ENCODE data around the gene EIF5.

The EIF5 gene

DNA sequence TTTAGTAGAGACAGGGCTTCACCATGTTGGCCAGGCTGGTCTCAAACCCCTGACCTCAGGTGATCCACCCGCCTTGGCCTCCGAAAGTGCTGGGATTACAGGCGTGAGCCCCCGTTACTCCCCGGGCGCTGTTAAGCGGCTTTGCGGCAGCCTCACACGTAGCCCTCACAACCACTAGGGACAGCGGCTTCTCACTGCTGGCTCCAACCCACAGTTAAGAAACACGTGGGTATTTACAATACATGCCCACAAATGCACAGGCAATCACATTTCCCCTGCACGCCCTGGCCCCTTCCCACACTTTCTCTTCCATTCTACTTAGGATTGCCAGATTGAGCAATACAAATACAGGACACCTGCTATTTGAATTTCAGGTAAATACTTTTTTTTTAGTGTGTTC, 37.0 kb upstream of the EIF5 start:
- Mint-ChIP-seq H3K36me3 (ENCODE audit: low read depth) (no peaks in the 10 kb centered on the region), H3K27ac (no peak overlapping the region), H3K4me1 (ENCODE audit: low read depth) (no peaks in the 10 kb centered on the region), H3K27me3 (peaks cover 15% of the 10 kb centered on the region), H3K9me3 (no peaks in the 10 kb centered on the region), H3K4me3 (no peak overlapping the region)
- intact Hi-C loops (cut with micrococcal nuclease): no loop called here

DNA sequence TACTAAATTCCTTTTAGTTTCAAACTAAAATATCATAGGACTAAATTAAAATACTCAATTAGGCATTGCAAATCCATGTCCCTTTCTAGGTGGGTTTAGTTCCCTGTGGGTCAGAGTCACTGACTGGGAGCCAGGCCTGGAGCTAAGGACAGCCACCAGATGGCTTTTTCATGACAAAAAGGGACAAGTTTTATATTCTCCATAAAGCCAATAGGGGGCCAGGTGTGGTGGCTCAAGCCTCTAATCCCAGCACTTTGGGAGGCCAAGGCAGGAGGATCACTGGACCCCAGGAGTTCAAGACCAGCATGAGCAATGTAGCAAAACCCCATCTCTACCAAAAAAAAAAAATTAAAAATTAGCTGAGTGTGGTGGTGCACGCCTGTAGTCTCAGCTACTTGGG, 35.4 kb upstream of the EIF5 start:
- peaks cover 6% of the 10 kb centered on the region for H3K27me3 Mint-ChIP-seq

DNA sequence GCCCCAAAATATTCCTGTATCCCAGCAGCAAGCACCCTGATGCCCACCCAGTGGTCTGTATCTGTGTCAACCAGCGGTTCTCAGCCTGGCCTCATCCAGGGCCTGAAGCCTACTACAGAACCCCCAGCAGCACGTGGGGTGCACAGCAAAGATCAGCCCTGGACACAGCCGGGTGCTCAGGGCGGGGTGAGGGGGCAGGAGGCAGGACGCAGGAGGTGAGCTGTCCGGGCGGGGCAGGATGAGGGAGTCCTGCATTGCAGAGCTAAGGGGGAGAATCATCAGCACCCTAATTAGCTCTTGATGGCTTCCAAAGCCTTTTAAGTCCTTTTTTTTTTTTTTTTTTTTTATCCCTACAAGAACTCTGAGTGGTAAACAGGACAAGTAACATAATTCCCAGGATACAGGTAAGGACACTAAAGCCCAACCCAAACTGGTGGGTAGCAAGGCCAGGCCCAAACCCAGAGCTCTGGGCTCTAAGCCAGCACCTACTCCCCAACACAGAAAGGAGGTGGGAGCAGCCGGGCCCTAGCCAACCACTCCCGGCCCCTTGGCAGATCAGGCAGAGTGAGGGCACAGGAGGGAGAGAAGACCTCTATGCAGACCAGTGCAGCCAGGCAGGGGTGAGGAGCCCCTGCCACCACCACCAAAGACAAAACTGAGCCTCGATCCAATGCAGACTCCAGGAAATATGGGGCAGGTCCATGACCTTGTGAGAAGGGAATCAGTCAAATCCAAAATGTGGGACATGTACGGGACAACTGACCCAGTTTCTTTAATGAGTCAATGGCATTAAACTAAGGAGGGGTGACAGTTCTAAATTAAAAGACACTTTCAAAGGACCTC, 32.3 kb upstream of the EIF5 start:
- no peak overlapping the region for H3K4me3 Mint-ChIP-seq

More for the DNA sequence above, 35.4 kb upstream of the EIF5 start:
- no peak overlapping the region for H3K4me3 Mint-ChIP-seq
- no peak overlapping the region for H3K27ac Mint-ChIP-seq
- H3K36me3 Mint-ChIP-seq (ENCODE audit: low read depth): no peaks in the 10 kb centered on the region
- H3K4me1 Mint-ChIP-seq (ENCODE audit: low read depth): peaks cover 8% of the 10 kb centered on the region
- intact Hi-C loops (cut with micrococcal nuclease): no loop called here
- H3K9me3 Mint-ChIP-seq: no peaks in the 10 kb centered on the region

DNA sequence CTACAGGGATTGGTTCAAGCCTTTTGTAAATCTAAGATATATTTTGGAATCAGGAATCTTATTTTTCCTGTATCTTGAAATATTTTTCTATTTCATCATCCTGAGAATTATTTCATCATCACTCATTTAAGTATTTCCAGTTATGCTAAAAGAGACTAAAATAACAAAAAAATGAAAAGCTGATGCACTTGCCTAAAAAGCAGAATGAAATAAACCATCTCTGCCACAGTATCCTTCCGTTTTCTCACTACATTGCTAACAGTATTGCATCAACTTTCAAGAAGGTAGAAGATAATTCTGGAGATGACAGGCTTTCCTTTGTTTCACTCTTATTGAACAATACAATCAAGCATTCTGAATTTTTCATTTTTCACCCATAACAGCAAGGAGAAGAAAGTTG, 31.1 kb upstream of the EIF5 start:
- intact Hi-C loops (cut with micrococcal nuclease): no loop called here
- Mint-ChIP-seq H3K9me3 (no peaks in the 10 kb centered on the region), H3K27me3 (peaks cover 1% of the 10 kb centered on the region), H3K36me3 (ENCODE audit: low read depth) (no peaks in the 10 kb centered on the region), H3K4me3 (no peak overlapping the region), H3K4me1 (ENCODE audit: low read depth) (peaks cover 10% of the 10 kb centered on the region), H3K27ac (no peak overlapping the region)

More for the DNA sequence above, 32.3 kb upstream of the EIF5 start:
- Mint-ChIP-seq H3K27ac (no peak overlapping the region), H3K36me3 (ENCODE audit: low read depth) (no peaks in the 10 kb centered on the region), H3K4me1 (ENCODE audit: low read depth) (peaks cover 10% of the 10 kb centered on the region), H3K9me3 (no peaks in the 10 kb centered on the region), H3K27me3 (no peaks in the 10 kb centered on the region)
- intact Hi-C loops (cut with micrococcal nuclease): no loop called here

DNA sequence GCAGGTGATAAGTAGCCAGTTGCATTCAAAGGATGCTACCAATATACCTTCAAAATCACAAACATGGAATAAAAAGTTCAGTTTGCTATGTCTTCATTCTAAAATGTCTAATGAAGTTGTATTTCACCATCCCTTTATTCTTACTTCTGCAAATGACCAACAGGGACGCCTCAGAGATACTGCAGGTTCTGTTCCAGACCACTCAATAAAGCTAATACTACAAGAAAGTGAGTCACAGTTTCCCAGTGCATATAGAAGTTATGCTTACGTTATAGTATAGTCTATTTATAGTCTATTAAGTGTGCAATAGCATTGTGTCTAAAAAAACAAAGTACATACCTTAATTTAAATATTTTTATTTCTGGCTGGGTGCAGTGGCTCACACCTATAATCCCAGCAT, 29.3 kb upstream of the EIF5 start:
- Mint-ChIP-seq H3K27me3 (peaks cover 2% of the 10 kb centered on the region), H3K4me1 (ENCODE audit: low read depth) (peaks cover 16% of the 10 kb centered on the region), H3K4me3 (no peak overlapping the region), H3K36me3 (ENCODE audit: low read depth) (no peaks in the 10 kb centered on the region), H3K27ac (no peak overlapping the region), H3K9me3 (no peaks in the 10 kb centered on the region)
- intact Hi-C loops (cut with micrococcal nuclease): no loop called here

DNA sequence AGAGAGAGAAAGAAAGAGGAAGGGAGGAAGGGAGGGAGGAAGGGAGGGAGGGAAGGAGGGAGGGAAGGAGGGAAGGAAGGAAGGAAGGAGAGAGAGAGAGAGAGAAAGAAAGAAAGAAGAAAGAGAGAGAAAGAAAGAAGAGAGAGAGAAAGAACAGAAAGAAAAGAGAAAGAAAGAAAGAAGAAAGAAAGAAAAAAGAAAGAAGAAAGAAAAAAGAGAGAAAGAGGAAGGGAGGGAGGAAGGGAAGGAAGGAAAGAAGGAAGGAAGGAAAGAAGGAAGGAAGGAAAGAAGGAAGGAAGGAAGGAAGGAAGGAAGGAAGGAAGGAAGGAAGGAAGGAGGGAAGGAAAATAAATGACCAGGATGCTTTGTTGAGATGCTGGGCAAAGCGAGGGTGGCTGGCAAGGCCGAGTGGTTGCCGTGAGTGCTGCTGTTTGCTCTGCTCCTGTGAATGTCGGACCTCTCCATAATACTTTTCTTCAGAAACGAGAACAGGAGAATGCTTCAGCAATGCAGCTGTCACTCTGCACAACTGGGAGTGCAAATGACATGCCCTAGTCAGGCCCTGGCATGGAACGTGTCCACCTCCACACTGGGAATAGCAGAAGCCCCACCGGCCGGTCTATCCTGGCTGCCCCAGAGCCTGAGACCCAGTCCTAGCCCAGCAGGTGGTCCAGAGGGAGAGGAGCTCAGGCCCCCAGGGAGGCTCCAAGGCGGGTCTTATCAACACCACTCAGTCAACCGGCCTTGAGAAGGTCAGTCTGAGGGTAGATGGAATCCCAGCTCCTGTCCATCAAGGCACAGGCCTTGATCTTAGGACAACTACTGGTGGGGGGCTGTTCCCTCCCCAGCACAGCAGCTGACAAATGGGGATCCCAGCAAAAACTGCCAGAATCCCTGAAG, 25.1 kb upstream of the EIF5 start:
- Mint-ChIP-seq H3K27me3 (peaks cover 2% of the 10 kb centered on the region), H3K36me3 (ENCODE audit: low read depth) (no peaks in the 10 kb centered on the region), H3K4me1 (ENCODE audit: low read depth) (peaks cover 6% of the 10 kb centered on the region), H3K9me3 (no peaks in the 10 kb centered on the region), H3K4me3 (no peak overlapping the region), H3K27ac (peak overlapping the region; percentile 62)
- intact Hi-C loops (cut with micrococcal nuclease): no loop called here

DNA sequence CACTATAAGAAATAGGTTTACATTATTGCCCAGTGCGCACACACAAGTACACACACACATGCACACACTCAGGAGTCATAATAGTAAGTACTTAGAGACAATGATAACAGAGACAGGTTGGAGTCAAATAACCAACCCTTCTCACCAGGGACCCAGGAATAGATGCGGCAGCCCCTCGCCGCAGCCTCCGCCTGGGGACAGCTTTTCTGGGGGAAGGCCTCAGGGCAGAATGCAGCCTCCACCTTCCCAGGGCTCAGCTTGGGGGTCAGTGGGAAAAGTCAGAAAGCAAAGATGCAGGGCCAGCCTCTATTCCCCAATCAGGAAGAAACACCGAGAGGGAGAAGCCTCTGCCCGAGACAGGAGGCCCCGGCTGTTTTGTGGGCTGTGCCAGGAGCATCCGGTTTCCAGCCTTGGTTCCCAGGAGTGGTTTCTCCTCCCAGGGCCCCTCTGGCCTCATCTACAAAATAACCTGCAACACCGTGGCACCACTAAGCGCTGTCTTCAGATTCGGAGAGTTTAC, 23.4 kb upstream of the EIF5 start:
- Mint-ChIP-seq H3K4me3 (no peak overlapping the region), H3K9me3 (no peaks in the 10 kb centered on the region), H3K4me1 (ENCODE audit: low read depth) (peaks cover 11% of the 10 kb centered on the region), H3K36me3 (ENCODE audit: low read depth) (no peaks in the 10 kb centered on the region), H3K27me3 (peaks cover 2% of the 10 kb centered on the region), H3K27ac (no peak overlapping the region)
- intact Hi-C loops (cut with micrococcal nuclease): no loop called here

DNA sequence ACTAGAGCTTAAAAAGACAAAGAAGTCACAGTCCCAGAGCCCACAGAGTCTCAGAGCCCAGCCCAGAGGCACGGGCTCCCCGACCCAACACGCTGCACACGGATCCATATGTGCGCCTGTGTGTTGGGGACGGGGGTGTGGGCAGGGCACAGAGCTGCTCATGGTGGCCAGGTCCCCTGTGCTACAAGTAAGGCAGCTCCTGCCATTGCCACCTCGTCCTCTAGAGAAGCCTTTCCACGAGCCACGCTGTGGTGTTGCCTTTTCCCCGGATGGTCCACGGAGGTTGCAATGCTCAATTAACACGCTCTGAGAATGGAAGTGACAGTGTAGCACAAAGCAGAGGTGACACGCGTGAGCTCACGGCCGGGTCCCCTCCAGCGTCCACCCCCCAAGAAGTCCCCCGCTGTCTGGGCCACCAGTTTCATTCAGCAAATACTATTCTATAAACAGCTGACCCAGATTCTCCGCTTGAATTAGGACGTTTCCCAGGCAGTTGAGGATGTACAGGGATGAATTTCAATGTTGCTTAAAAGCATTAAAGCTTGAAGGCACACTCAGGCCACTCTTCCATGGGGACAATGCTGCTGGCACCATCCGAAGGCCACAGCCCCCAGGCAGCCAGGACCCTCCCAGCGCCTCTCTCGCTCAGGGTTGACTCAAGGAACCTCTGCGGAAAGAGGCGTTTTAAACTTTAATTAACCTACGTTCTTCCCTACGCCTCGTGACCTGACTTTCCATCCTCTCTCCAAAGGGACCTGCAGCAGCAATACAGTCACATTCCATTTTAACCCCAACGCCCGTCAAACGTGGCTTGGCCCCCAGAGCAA, 22.7 kb upstream of the EIF5 start:
- Mint-ChIP-seq H3K4me3 (no peak overlapping the region), H3K27me3 (peaks cover 2% of the 10 kb centered on the region), H3K4me1 (ENCODE audit: low read depth) (peaks cover 19% of the 10 kb centered on the region), H3K36me3 (ENCODE audit: low read depth) (no peaks in the 10 kb centered on the region), H3K9me3 (no peaks in the 10 kb centered on the region), H3K27ac (no peak overlapping the region)
- intact Hi-C loops (cut with micrococcal nuclease): no loop called here

DNA sequence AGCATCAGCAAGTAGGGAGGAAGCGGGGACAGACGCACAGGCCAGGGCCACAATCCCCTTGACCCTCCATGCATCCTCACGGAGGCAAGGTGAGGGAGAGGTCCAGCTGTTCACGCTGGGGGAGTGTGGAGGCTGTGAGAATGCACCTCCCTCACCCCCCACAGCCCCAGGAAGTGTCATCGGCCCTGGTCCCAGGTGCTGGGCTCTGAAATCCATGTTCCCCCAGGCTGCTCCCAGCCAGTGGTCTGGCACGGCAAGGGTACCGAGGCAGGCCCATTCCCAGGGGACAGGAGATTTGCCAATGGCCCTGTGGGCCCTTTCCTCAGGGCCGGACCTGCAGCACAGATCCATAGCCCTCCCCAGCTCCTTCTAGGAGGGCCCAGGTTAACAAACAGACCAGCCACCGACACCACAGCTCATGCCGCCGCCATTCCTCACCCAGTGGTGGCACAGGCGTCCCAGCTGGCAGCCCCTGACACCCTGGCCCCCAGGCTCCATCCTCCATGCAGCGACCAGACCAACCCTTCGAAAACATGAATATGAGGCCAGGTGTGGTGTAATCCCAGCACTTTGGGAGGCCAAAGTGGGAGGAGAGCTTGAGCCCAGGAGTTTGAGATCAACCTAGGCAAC, 21.9 kb upstream of the EIF5 start:
- H3K4me1 Mint-ChIP-seq (ENCODE audit: low read depth): peaks cover 25% of the 10 kb centered on the region

DNA sequence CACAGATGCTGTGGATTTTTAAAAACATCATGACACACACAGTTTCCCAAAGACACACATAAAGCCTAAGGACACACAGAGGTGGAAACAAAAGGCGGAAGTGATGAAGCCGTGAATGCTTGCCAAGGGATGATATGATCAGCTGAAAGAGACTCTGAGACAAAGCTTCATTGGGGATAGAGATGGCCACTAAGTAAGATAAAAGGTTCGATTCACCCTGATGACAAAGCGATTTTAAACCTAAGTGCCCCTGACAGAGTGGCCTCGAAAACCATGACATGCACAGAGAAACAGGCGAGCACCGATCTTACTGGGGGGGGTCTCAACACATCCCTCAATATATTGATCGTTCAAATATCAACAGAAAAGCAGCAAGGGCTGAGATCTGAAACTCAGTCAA, 20.3 kb upstream of the EIF5 start:
- H3K27me3 Mint-ChIP-seq: peaks cover 15% of the 10 kb centered on the region
- no peak overlapping the region for H3K4me3 Mint-ChIP-seq
- peaks cover 36% of the 10 kb centered on the region for H3K4me1 Mint-ChIP-seq (ENCODE audit: low read depth)
- no peak overlapping the region for H3K27ac Mint-ChIP-seq
- no peaks in the 10 kb centered on the region for H3K9me3 Mint-ChIP-seq
- intact Hi-C loops (cut with micrococcal nuclease): no loop called here
- no peaks in the 10 kb centered on the region for H3K36me3 Mint-ChIP-seq (ENCODE audit: low read depth)

More for the DNA sequence above, 21.9 kb upstream of the EIF5 start:
- no peaks in the 10 kb centered on the region for H3K36me3 Mint-ChIP-seq (ENCODE audit: low read depth)
- no peak overlapping the region for H3K27ac Mint-ChIP-seq
- H3K9me3 Mint-ChIP-seq: no peaks in the 10 kb centered on the region
- intact Hi-C loops (cut with micrococcal nuclease): no loop called here
- H3K4me3 Mint-ChIP-seq: no peak overlapping the region
- H3K27me3 Mint-ChIP-seq: peaks cover 8% of the 10 kb centered on the region

DNA sequence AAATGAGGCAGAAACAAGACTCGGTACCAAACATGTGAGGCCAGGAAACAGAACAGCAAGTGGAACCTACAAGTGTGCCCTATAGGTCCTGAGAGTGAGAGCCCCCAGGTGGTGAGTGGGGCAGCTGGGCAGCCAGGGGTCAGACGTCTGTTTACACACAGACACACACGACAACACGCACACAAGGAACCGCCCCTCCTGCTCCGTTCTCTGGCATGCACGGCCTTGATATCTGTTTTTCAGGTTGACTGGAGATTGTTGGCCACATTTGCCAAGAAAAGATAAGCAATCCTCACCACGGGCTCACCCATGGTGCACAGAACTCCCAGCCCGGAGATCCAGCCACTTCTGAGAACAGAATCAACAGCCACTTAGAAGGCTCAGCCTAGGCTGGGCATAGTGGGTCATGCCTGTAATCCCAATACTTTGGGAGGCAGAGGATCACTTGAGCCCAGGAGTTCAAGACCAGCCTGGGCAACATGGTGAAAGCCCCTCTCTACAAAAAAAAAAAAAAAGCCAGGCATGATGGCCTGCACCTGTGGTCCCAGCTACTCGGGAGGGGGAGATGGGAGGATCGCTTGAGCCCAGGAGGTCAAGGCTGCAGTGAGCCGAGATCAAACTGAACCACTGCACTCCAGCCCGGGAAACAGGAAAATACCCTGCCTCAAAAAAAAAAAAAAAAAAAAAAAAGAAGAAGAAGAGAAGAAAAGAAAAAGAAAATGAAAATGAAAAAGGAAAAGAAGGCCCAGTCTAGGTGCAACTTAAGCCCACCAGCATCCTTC, 19.4 kb upstream of the EIF5 start:
- Mint-ChIP-seq H3K36me3 (ENCODE audit: low read depth) (no peaks in the 10 kb centered on the region), H3K27me3 (peaks cover 15% of the 10 kb centered on the region), H3K4me3 (no peak overlapping the region), H3K27ac (peak overlapping the region; percentile 5), H3K9me3 (no peaks in the 10 kb centered on the region), H3K4me1 (ENCODE audit: low read depth) (peaks cover 33% of the 10 kb centered on the region)
- intact Hi-C loops (cut with micrococcal nuclease): no loop called here

DNA sequence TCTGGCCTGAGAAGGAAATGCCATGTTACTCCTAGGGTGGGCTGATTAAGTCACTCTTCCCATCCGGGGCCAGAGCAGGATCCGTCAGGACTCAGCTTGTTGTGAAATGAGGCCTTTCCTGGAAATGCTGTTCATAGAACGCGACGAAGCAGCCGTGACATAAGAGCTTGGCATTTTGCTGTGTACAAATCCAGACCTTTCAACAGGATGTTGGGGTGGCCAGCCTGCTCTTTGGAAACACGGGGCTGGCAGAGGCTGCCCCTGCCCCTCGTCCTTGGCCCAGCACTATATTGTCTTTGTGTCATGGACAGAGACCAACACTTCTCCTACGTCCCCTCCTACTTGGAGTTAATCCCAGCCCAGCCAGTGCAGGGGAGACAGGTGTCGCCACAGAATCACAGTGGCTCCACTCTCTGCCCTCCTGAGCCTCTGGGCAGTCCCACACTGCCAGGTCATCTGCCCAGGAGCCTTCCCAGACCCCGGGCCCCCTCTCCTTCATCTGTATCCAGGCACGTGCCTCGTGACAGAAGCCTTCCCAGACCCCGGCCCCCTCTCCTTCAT, 18.6 kb upstream of the EIF5 start:
- Mint-ChIP-seq H3K4me1 (ENCODE audit: low read depth) (peaks cover 33% of the 10 kb centered on the region), H3K4me3 (no peak overlapping the region), H3K36me3 (ENCODE audit: low read depth) (no peaks in the 10 kb centered on the region), H3K27ac (peak overlapping the region; percentile 69), H3K9me3 (no peaks in the 10 kb centered on the region), H3K27me3 (peaks cover 15% of the 10 kb centered on the region)
- intact Hi-C loops (cut with micrococcal nuclease): no loop called here

Measured in dendritic cell treated with granulocyte-macrophage colony-stimulating factor and Interleukin-4, amounts not matched to agents 40 ng/mL and 50 ng/mL, for 4 days (primary cell).